ENCODE results near the gene SIRPA. TPM values are rescaled to one million over a fixed set of nuclear protein-coding genes. Genes with fewer than 3 reads are reported as not detected.

Gene SIRPA
- total RNA-seq, 1 donor from 2014 or later = 6.8 TPM

DNA sequence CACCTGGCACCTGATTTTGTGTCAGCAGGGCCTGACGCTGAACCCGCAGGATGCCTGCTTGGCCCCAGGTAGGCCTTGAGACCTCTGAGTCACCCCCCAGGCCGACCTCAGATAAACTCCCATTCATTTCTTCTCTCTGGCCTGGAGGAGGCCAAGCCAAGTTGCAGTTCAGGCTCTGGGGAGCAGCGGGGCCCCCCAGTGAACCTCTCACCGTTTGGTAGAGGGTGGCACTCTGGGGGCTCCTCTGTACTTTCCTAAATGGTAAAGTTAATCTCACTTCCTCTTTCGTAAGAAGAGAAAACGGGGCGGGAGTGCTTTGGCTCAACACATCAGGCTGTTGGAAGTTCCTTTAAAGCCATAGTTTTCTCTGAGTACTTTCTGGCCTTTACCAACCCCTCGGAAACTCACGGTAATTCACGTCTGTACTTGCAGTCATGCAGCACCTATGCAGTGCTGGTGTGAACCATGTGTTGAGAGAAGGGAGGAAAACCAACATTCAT is 2.8 kb downstream of the SIRPA start:
- no peaks in the 10 kb centered on the region for H3K36me3 Mint-ChIP-seq
- no peak for DNase-seq (ENCODE audit: low spot score in 2 of 2, unreplicated experiment in 2 of 2)
- H3K4me1 Mint-ChIP-seq = peaks cover 23% of the 10 kb centered on the region
- no peaks in the 10 kb centered on the region for H3K9me3 Mint-ChIP-seq
- no peak overlapping the region for H3K4me3 Mint-ChIP-seq
- peaks cover 25% of the 10 kb centered on the region for H3K27me3 Mint-ChIP-seq (ENCODE audit: low read depth)
- no peak overlapping the region for H3K27ac Mint-ChIP-seq
- TF ChIP-seq, protein P1, sequence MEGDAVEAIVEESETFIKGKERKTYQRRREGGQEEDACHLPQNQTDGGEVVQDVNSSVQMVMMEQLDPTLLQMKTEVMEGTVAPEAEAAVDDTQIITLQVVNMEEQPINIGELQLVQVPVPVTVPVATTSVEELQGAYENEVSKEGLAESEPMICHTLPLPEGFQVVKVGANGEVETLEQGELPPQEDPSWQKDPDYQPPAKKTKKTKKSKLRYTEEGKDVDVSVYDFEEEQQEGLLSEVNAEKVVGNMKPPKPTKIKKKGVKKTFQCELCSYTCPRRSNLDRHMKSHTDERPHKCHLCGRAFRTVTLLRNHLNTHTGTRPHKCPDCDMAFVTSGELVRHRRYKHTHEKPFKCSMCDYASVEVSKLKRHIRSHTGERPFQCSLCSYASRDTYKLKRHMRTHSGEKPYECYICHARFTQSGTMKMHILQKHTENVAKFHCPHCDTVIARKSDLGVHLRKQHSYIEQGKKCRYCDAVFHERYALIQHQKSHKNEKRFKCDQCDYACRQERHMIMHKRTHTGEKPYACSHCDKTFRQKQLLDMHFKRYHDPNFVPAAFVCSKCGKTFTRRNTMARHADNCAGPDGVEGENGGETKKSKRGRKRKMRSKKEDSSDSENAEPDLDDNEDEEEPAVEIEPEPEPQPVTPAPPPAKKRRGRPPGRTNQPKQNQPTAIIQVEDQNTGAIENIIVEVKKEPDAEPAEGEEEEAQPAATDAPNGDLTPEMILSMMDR (IDR thresholded peaks at IDR 0.05; ENCODE audit: unreplicated experiment) = no peak

DNA sequence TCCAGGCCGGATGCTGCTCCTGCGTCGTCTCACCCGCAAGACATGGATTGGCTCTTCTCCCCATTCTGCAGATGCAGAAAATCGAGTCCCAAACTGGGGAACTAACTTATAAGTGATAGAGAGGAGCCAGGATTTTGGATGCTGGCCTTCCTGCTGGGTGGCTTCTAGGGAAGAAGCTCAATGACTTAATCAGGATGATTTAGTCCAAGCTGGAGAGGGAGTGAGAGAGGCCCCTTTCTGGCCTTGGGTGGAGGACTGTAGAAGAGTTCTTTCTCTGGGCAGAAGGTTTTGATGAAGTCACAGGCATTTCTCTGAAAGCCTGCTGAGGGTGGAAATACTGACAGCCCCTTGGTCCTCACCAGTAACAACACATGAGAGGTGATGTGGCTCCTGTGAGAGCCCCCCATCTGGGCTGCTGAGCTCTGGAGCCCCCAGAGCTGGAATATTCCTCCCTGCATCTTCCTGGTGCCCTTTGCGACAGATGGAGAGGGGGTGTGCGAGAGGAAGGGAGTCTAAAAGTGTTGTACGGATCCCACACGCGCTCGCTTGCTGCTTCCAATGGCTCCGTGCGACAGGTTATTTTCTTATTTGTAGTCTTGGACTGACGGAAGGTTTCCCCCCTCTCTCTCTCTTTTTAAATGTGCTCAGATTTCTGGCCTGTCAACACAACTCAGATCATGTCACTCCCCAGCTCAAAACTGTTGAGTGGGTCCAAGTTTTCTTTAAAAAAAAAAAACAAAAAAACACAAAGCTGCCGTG is 3.5 kb downstream of the SIRPA start:
- TF ChIP-seq, protein P1 (IDR thresholded peaks at IDR 0.05; ENCODE audit: unreplicated experiment) = no peak
- Mint-ChIP-seq H3K36me3 (no peaks in the 10 kb centered on the region), H3K27ac (peak overlapping the region; percentile 35), H3K4me1 (peaks cover 23% of the 10 kb centered on the region), H3K4me3 (no peak overlapping the region), H3K27me3 (ENCODE audit: low read depth) (peaks cover 21% of the 10 kb centered on the region), H3K9me3 (no peaks in the 10 kb centered on the region)
- DNase-seq (ENCODE audit: low spot score in 2 of 2, unreplicated experiment in 2 of 2) = no peak

DNA sequence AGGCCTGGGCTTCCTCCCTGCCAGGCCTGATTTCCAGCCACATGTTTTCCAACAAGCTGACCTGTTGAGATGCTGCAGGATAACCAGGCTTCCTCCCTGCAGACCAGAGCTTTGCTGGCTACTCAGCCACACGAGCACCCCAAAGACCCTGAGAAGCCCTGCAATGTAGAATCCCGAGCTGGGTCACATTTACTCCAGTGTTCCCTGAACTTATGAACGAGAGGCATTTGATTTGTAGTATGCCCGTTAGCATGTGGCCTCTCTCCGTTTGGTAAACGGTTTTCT is 4.0 kb downstream of the SIRPA start:
- H3K27ac Mint-ChIP-seq = peak overlapping the region; percentile 35
- no peaks in the 10 kb centered on the region for H3K9me3 Mint-ChIP-seq

DNA sequence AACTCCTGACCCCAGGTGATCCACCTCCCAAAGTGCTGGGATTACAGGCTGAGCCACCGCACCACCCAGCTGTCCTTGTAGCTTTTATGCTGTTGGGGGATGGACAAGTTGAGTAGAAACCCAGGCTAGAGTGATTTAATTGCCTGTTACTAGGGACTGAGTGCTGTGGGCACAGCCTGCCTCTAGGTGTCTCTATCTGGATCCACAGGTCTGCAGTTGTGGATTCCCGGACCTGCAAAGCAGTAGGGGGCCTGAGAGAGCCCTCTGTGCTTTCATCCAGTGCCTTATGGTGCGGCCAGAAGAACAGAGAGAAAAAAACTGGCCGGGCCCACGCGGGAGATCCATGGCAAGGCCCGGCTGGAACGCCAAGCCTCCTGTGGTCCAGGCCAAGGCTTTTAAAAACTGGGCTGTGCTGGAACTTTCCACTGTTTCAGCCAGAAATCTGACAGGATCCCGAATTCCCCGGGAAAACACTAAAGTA is 5.2 kb downstream of the SIRPA start:
- peak in 1 of 2 experiments; percentile 58 for DNase-seq (ENCODE audit: low spot score in 2 of 2, unreplicated experiment in 2 of 2)
- peaks cover 18% of the 10 kb centered on the region for H3K27me3 Mint-ChIP-seq (ENCODE audit: low read depth)

More for the DNA sequence above, 4.0 kb downstream of the SIRPA start:
- peaks cover 18% of the 10 kb centered on the region for H3K27me3 Mint-ChIP-seq (ENCODE audit: low read depth)
- H3K36me3 Mint-ChIP-seq = no peaks in the 10 kb centered on the region
- no peak for DNase-seq (ENCODE audit: low spot score in 2 of 2, unreplicated experiment in 2 of 2)
- TF ChIP-seq, protein P1 (IDR thresholded peaks at IDR 0.05; ENCODE audit: unreplicated experiment) = no peak
- peaks cover 22% of the 10 kb centered on the region for H3K4me1 Mint-ChIP-seq
- no peak overlapping the region for H3K4me3 Mint-ChIP-seq

DNA sequence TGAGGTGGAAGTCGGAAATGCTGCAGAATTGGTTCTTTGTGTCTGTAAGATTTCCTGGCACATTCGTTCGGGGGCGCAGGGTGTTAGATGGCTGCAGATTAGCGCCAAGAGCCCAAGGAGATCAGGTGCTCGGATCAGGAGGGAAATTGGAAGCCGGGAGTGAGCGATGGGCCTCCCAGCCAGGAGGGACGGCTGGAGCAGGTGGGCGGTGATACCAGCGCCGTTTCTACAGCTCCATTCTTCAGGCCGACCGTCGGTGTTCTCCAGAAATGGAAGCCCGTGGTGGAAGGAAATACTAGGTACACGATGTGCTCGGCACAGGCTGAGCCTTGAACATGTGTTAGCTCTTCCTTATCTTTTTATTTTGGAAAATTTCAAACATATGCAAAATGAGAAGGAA is 6.5 kb downstream of the SIRPA start:
- no peaks in the 10 kb centered on the region for H3K9me3 Mint-ChIP-seq
- TF ChIP-seq, protein P1 (IDR thresholded peaks at IDR 0.05; ENCODE audit: unreplicated experiment) = no peak
- no peaks in the 10 kb centered on the region for H3K36me3 Mint-ChIP-seq
- DNase-seq (ENCODE audit: low spot score in 2 of 2, unreplicated experiment in 2 of 2) = no peak
- peaks cover 7% of the 10 kb centered on the region for H3K27me3 Mint-ChIP-seq (ENCODE audit: low read depth)
- H3K27ac Mint-ChIP-seq = no peak overlapping the region
- peaks cover 13% of the 10 kb centered on the region for H3K4me1 Mint-ChIP-seq
- H3K4me3 Mint-ChIP-seq = no peak overlapping the region

More for the DNA sequence above, 5.2 kb downstream of the SIRPA start:
- Mint-ChIP-seq H3K27ac (no peak overlapping the region), H3K4me1 (peaks cover 22% of the 10 kb centered on the region), H3K4me3 (no peak overlapping the region), H3K9me3 (no peaks in the 10 kb centered on the region), H3K36me3 (no peaks in the 10 kb centered on the region)
- TF ChIP-seq, protein P1 (IDR thresholded peaks at IDR 0.05; ENCODE audit: unreplicated experiment) = no peak
